Panc1 (cell line): ENCODE results near the gene SYCN. TPM values are rescaled to one million over a fixed set of nuclear protein-coding genes. Genes with fewer than 3 reads are reported as not detected.

Experiments used
- ATAC-seq: fragments of 200-7000 bp; cut with Tn5 transposase; 2 replicates; pipeline ENCODE4 v1.9.1; 2020; ENCODE audit warnings: mild to moderate bottlenecking, moderate library complexity
- BruUV-seq: library from RNA; stranded (reverse); fragments of 400-500 nt; replicated peaks from 2 replicates; lab custom pipeline; 2021; lab: Mats Ljungman, UMichigan
- CTCF ChIA-PET: fragments of 300-600 bp; sonication (Branson Sonifier 250); formaldehyde crosslinking; loops from one replicate; lab custom pipeline; 2022; ENCODE audit warnings: antibody characterized with exemption; lab: Charles Lee
- POLR2A ChIA-PET: fragments of 300-600 bp; sonication (Branson Sonifier 250); formaldehyde crosslinking; loops from one replicate; lab custom pipeline; 2022; ENCODE audit warnings: antibody characterized with exemption; lab: Charles Lee
- DNase-seq: peaks from one replicate; pipeline ENCODE4 v3.0.0-alpha.2; 2010; ENCODE audit warnings: low read depth, low spot score
- H3K27ac ChIP-seq: 2 replicates; pipeline ENCODE4 v1.5.1; 2011; ENCODE audit warnings: mild to moderate bottlenecking, low read length, inconsistent platforms
- H3K27me3 ChIP-seq: fragments of 200-500 bp; sonication (Bioruptor generic); 2 replicates; pipeline ENCODE4 v1.6.0; 2014; ENCODE audit warnings: low read length, inconsistent platforms; ENCODE audit not compliant: control insufficient read depth, insufficient read depth
- H3K36me3 ChIP-seq: fragments of 200-500 bp; sonication (Bioruptor generic); 2 replicates; pipeline ENCODE4 v1.5.1; 2014; ENCODE audit warnings: inconsistent platforms, mild to moderate bottlenecking, low read length, moderate library complexity; ENCODE audit not compliant: control insufficient read depth, insufficient read depth
- H3K4me1 ChIP-seq: 2 replicates; pipeline ENCODE4 v1.5.1; 2011; ENCODE audit warnings: inconsistent platforms, mild to moderate bottlenecking, low read length, moderate library complexity; ENCODE audit not compliant: control insufficient read depth, insufficient read depth
- H3K4me3 ChIP-seq, 2 experiments: 2 replicates each; pipeline ENCODE4 v1.5.1; 2011 to 2012; ENCODE audit warnings: low read depth in 2 of 2, low read length in 2 of 2, mild to moderate bottlenecking in 2 of 2, inconsistent platforms in 1 of 2, moderate library complexity in 1 of 2
- H3K9me3 ChIP-seq: fragments of 200-500 bp; sonication (Bioruptor generic); 2 replicates; pipeline ENCODE4 v1.5.1; 2014; ENCODE audit warnings: low read depth, mild to moderate bottlenecking, inconsistent platforms, low read length, moderate library complexity; ENCODE audit not compliant: control insufficient read depth, insufficient read depth
- CTCF ChIP-seq: fragments of 450-650 bp; IDR thresholded peaks from 2 replicates; pipeline ENCODE4 v1.5.1; 2017; ENCODE audit warnings: mild to moderate bottlenecking
- POLR2AphosphoS5 ChIP-seq: IDR thresholded peaks from 2 replicates; pipeline ENCODE4 v1.6.1; 2012; ENCODE audit warnings: mild to moderate bottlenecking, low read depth, low read length, moderate library complexity
- REST ChIP-seq, 2 experiments: IDR thresholded peaks; 2 replicates each; pipeline ENCODE4 v1.6.1; 2011 to 2012; ENCODE audit warnings: low read depth in 2 of 2, control low read depth in 1 of 2, low read length in 1 of 2, mild to moderate bottlenecking in 1 of 2, moderate library complexity in 1 of 2; ENCODE audit not compliant: insufficient read depth in 1 of 2
- SIN3A ChIP-seq: IDR thresholded peaks from 2 replicates; pipeline ENCODE4 v1.6.1; 2012; ENCODE audit warnings: low read depth, mild to moderate bottlenecking, low read length, moderate library complexity, borderline replicate concordance; ENCODE audit not compliant: insufficient read depth
- TCF7L2 ChIP-seq: IDR thresholded peaks from 2 replicates; pipeline ENCODE4 v1.6.1; 2011; ENCODE audit warnings: mild to moderate bottlenecking, low read depth, low read length, inconsistent platforms
- in situ Hi-C: cut with HindIII; loops from 2 replicates; pipeline ENCODE4 v1.10.0; 2016; ENCODE audit warnings: low sequenced_read_pairs, low pct_unique_long_range_greater_than_20kb
- intact Hi-C: fragments of 100-400 bp; cut with micrococcal nuclease; formaldehyde crosslinking; loops from one replicate; pipeline ENCODE4 v1.10.0; 2022; ENCODE audit not compliant: unreplicated experiment
- total RNA-seq: library from RNA; stranded (reverse); gene quantifications from one replicate; pipeline ENCODE4 v1.2.1, GENCODE V29; 2021; ENCODE audit not compliant: unreplicated experiment

Gene SYCN
- total RNA-seq, 1 experiment from 2014 or later: 0.33 TPM

- no TSS peak for BruUV-seq
- H3K36me3 ChIP-seq: no peaks in the 10 kb centered on the region
- H3K9me3 ChIP-seq: no peaks in the 10 kb centered on the region
- ATAC-seq: no peak
- intact Hi-C loops (no loop called here), in situ Hi-C loops (no loop called here)
- no peak overlapping the region for H3K27ac ChIP-seq
- TF ChIP-seq POLR2AphosphoS5 (no peak), TCF7L2 (no peak)
- no peaks in the 10 kb centered on the region for H3K4me1 ChIP-seq
- no peak overlapping the region for H3K4me3 ChIP-seq
- H3K27me3 ChIP-seq: no peaks in the 10 kb centered on the region
- POLR2A ChIA-PET: interaction anchor here (0.6 kb wide), 1 partner anchor 100 kb away, joined by 3 read pairs; no protein-coding TSS in a partner anchor
- CTCF ChIA-PET: interaction anchor here (0.7 to 1.1 kb wide), 3 partner anchors 104 to 583 kb away, joined by 4 to 9 read pairs (median 5); no protein-coding TSS in a partner anchor
- DNase-seq: no peak
Measured at GRCh38 chr19:39209196-39209595, 5.1 kb upstream of the SYCN start.

GRCh38 chr19:39208175-39208795 lies 4.2 kb upstream of the SYCN start:
- no peaks in the 10 kb centered on the region for H3K9me3 ChIP-seq
- in situ Hi-C loops (no loop called here), intact Hi-C loops (no loop called here)
- peaks cover 1% of the 10 kb centered on the region; the same call in 1 of the 2 replicates for H3K27me3 ChIP-seq
- CTCF ChIA-PET: interaction anchor here (0.7 kb wide), 2 partner anchors 118 to 964 kb away, joined by 3 to 5 read pairs; no protein-coding TSS in a partner anchor
- no TSS peak for BruUV-seq
- DNase-seq (no peak), ATAC-seq (0 out of 2 replicates have a peak, but pooled peaks have one; percentile 3)
- TF ChIP-seq POLR2AphosphoS5 (no peak), REST (IDR thresholded peaks at IDR 0.05; ENCODE audit: insufficient read depth in 1 of 2, low read depth in 2 of 2, low read length in 1 of 2) (0 out of 4 replicates have a peak, but pooled peaks of 1 of the 2 experiments have one; percentile 23)
- H3K4me3 ChIP-seq: no peak overlapping the region
- no peak overlapping the region for H3K27ac ChIP-seq
- POLR2A ChIA-PET: no interaction called here
- H3K36me3 ChIP-seq: no peaks in the 10 kb centered on the region
- no peaks in the 10 kb centered on the region for H3K4me1 ChIP-seq

GRCh38 chr19:39207293-39207836 lies 3.3 kb upstream of the SYCN start:
- intact Hi-C loops (no loop called here), in situ Hi-C loops (no loop called here)
- ChIA-PET CTCF (interaction anchor here (0.9 kb wide), 1 partner anchor 9 kb away, joined by 10 read pairs; no protein-coding TSS in a partner anchor), POLR2A (interaction anchor here (0.6 kb wide), 1 partner anchor 119 kb away, joined by 7 read pairs; no protein-coding TSS in a partner anchor)
- Histone ChIP-seq H3K36me3 (no peaks in the 10 kb centered on the region), H3K4me1 (no peaks in the 10 kb centered on the region), H3K9me3 (no peaks in the 10 kb centered on the region), H3K27ac (no peak overlapping the region), H3K27me3 (peaks cover 3% of the 10 kb centered on the region; the same call in 1 of the 2 replicates), H3K4me3 (no peak overlapping the region)
- no peak for ATAC-seq
- TF ChIP-seq POLR2AphosphoS5 (no peak), CTCF (no peak), SIN3A (no peak), TCF7L2 (no peak), REST (IDR thresholded peaks at IDR 0.05; ENCODE audit: insufficient read depth in 1 of 2, low read depth in 2 of 2, low read length in 1 of 2) (no peak)
- DNase-seq: no peak
- BruUV-seq: no TSS peak
